ENCODE data around the gene PGM5.

Gene PGM5

DNA sequence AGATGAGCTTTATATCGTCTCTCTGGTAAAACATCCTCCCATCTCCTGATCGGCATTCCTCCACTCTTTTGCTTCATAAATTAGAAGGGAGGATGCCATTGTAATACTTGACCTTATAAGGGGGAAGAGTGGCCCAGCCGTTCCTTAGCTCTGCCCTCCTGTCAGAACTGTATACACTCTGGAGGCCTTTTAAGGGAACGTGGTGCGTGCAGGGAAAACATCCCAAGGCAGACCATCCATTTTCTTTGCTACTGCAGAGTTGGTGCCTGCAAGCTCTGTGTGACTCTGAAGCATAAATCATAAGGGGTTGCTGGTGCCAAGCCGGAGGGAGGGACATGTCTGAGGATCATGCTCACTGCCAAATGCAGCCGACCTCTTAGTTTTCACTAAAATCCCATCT lies 90.4 kb downstream of the PGM5 start:
- no peak for DNase-seq

DNA sequence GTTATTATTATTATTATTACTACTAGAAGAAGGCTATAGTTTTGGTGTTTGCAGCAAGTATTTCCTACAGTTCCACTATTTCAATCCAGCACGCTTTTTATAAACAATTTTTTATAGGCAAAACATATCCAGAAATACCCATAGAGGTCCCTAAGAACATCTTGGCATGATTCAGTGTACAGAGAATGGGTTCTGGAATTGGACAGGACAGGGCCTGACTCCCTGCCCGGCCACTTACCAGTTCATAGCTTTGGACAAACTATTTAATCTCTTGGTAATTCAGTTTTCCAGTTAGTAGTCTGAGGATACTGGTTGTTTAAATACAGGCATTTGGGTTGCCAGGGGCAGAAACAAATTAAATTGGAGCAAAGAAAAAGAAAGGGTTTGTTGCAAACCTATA lies 91.2 kb downstream of the PGM5 start:
- no peak for DNase-seq

GRCh38 chr9:68454579-68455334 lies 98.3 kb downstream of the PGM5 start:
- DNase-seq = no peak

DNA sequence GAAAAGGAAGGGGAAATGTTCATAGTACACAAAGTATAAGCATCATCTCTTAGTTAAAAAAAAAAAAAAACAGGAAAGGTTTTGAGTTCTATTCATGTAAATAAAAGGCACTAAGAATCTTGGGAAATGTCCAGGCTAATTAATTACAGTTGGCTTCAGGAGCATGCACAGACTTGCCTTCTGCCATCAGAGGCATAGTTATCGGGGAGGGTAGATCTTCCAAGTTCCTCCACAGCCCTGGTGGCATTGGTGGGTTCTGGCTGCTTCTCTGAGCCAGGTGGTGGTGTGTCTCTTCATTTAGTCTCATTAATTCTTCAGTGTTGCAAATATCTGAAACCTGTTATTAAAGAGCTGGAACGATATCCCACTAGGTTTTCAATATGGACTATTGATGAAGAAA lies 99.0 kb downstream of the PGM5 start:
- no peak for DNase-seq

GRCh38 chr9:68457803-68458202 lies 101.4 kb downstream of the PGM5 start:
- DNase-seq = no peak

DNA sequence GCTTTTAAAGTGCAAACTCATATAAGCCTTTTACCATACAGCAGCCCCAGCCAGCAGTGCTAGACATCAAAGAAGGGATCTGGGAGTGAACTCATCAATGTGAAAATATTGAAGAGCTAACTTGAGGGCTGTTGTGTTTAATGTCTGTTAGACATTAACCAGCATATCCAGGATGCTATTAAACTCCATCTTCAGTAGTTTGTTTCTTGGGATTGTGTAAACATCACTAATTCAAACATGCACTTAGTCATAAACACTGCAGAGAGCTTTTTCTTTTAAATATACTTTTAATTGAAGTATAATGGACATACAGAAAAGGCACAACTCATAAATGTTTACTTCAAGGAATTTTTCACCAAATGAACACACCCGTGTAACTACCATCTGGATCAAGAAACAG lies 102.5 kb downstream of the PGM5 start:
- no peak for DNase-seq

GRCh38 chr9:68462105-68462775 lies 105.8 kb downstream of the PGM5 start:
- DNase-seq = no peak

DNA sequence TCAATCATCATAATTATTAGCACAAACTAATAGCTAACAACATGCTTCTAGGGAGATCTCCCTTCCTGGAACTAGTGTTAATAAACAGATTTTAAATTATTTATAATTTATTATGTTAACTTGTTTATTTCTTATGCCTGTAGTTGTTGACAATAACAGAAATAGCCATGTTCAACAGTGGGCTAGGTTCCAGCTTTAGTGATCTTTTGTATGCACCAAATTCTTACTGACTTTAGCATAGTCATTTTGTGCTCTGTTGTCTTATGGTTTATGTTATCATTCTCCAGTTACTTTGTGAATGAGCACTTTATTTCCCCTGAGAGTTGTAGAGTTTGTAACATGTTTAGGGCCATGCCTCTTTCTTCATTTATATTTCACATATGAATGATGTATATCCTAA lies 113.7 kb downstream of the PGM5 start:
- DNase-seq = no peak

DNA sequence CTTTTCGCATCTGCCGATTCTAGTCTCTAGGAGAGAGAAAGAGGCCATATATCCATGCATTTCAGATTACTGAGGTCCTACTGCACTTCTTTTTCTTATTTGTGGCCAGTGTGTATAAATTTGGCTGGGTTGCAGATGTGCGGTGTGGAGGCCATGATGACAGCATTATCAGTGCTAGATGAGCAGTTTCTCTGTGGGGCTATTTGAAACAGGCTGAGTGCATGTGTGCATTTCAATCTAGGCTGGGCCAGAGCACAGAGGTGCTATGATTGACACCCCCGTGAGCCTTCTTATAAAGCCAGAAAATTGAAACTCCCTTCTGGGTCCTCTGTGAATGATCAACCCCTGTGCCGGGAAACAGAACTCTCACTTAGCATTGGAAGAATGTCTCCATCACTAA lies 114.2 kb downstream of the PGM5 start:
- DNase-seq = no peak

- no peak for DNase-seq
Observed at GRCh38 chr9:68472119-68472518, 115.7 kb downstream of the PGM5 start.

GRCh38 chr9:68473790-68474189 lies 117.4 kb downstream of the PGM5 start:
- no peak for DNase-seq

GRCh38 chr9:68476422-68476821 lies 120.0 kb downstream of the PGM5 start:
- DNase-seq = no peak

DNA sequence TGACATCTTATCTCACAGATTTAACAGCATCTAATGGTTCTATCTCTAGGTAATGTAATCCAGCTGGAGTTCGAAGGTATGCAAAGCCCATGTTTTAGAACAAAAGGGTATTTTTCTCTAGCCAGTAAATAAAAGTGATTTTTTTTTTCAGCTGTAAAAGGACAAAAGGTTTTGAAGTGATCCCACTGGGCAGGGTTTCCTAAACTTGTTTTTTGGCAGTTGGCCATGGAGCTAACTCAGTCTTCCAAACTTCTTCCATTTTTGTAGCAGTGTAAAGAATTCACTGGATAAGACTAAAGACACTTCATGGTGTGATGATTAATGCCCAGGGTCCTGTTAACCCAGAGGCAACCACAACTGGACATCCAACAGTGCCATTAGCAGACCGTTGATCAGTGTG lies 120.4 kb downstream of the PGM5 start:
- no peak for DNase-seq

GRCh38 chr9:68480807-68481206 lies 124.4 kb downstream of the PGM5 start:
- DNase-seq = no peak

DNA sequence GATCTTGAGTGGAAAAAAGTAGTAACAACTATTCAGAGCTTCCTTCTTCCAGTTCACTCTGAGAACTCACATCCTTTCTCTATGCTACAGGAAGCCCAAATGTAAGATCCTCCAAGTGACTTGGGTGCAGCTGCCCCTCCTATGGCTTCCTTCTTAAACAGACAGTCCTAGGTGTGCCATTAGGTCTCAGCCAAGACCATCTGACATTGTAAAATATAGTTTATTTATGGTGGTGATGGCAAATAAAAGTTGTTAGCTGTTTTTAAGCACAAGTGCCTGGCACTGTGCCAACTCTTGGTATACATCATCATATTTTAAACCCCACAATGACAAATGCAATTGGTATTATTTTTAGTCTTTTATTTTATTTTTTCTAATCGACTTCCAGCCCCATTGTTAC lies 126.1 kb downstream of the PGM5 start:
- DNase-seq = no peak

DNA sequence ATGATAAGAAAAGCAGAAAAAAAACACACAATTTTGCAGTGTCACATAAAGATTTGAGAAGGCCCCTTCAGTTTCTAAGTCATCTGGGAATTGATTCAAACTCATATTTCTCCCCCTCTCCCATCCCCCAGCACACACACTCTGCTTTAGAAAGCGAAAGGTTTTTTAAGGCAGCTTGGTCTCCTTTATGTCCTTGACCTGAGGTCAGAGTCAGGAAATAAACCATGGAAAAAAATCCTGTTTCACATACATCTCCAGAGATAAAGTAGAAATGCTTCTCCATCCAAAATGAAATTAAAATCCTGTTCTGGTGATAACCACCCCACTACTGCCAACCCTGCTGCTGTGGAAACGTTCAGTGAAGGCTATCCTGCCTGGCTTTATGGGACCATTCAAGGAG lies 131.7 kb downstream of the PGM5 start:
- no peak for DNase-seq

- DNase-seq = no peak
Observed at GRCh38 chr9:68489646-68490045, 133.2 kb downstream of the PGM5 start.

- no peak for DNase-seq
Observed at GRCh38 chr9:68492806-68493205, 136.4 kb downstream of the PGM5 start.

- DNase-seq = no peak
Observed at GRCh38 chr9:68493541-68493940, 137.1 kb downstream of the PGM5 start.

- no peak for DNase-seq
Observed at GRCh38 chr9:68493958-68494577, 137.7 kb downstream of the PGM5 start.

- DNase-seq = no peak
Observed at GRCh38 chr9:68495247-68495646, 138.8 kb downstream of the PGM5 start.

DNA sequence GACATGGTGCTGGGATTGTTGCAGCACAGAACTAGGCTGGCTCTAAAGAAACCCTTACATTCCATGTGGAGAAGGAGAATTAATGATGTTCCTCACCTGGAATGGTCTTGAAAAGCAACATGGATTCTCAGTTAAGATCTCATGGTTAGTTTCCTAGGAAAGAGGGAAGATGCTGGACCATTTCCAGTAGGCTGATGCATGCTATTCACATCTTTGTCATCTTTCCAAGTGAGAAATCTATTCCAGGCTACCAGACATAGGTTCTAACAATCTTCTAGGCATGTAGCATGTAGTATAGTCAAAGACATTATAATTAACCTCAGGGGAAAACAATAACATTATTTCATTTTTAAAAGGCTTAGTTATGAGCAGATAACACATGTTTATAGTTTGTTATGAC lies 139.9 kb downstream of the PGM5 start:
- no peak for DNase-seq

DNA sequence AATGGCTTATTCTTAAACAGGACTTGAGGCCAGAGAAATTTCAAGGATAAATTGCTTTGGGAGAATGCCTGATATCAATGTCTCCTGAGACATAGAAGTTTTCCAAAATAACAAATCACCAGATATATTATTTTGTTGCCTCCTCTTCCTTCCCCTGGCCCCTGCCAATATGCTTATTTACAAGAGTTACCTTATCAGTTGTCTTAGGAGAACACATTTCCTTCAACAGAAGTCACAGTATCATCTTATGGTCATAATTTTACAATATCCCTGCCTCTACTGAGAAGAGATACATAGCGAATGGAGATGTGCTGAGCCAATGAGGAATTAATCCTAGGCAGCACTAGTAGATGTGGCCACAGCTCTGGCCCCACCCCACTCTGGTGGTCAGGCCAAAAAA lies 141.2 kb downstream of the PGM5 start:
- DNase-seq = no peak

DNA sequence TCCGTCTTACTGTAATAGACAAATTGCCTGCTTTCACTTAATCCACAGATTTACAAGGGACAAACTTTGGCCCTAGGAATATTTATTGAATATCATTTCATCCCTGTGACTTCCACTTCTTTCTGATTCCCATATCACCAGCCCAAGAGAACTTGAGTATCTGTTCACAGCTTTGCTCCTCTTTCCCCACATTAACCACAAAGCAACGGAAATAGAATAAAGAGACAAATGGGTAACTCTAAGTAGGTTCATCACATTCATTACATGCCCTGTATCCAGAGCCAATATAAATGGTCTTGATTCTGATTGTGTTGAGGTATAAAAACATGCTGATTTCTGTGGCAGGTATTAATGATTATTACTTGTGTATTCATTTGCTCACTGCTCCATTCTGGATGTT lies 142.4 kb downstream of the PGM5 start:
- DNase-seq = no peak

All from CD4-positive, alpha-beta T cell treated with Interleukin-12 subunit alpha and Interleukin-12 subunit beta, for 1 hour (primary cell).